Esophagus squamous epithelium (tissue), 4 donors: ENCODE data around the gene INSYN1.

Experiments
- CTCF ChIP-seq, 6 experiments: fragments of 450-650 bp in 4 of 6; fragments of 200-600 bp in 2 of 6; sonication (generic) in 2 of 6; IDR thresholded peaks; one replicate each; pipeline ENCODE4 v1.5.1; 2016 to 2019; ENCODE audit warnings: antibody characterized with exemption in 6 of 6, mild to moderate bottlenecking in 4 of 6, moderate library complexity in 4 of 6
- POLR2A ChIP-seq, 4 donors: fragments of 450-650 bp; IDR thresholded peaks; one replicate each; pipeline ENCODE4 v1.6.1; 2017; ENCODE audit warnings: antibody characterized with exemption in 4 of 4, mild to moderate bottlenecking in 4 of 4, moderate library complexity in 3 of 4

- TF ChIP-seq CTCF (IDR thresholded peaks at IDR 0.05), result no peak
- no peak for TF ChIP-seq POLR2A (IDR thresholded peaks at IDR 0.05)
Measured at GRCh38 chr15:73784291-73784690, 31.1 kb upstream of the INSYN1 start.
